Lower leg skin (tissue), 4 donors: ENCODE data around the gene CAMTA1. TPM values are rescaled to one million over a fixed set of nuclear protein-coding genes. Genes with fewer than 3 reads are reported as not detected.

Experiments used
- DNase-seq, 2 donors: peaks; one replicate each; pipeline ENCODE4 v3.0.0-alpha.2; 2019; ENCODE audit warnings: low spot score in 2 of 2
- H3K4me3 ChIP-seq: fragments of 200-600 bp; sonication (generic); 2 replicates; pipeline ENCODE4 v1.5.1; 2017; ENCODE audit warnings: mild to moderate bottlenecking, low read depth; ENCODE audit not compliant: poor library complexity, severe bottlenecking
- POLR2A ChIP-seq, 2 donors: fragments of 450-650 bp; IDR thresholded peaks; one replicate each; pipeline ENCODE4 v1.6.1; 2016 to 2017; ENCODE audit warnings: antibody characterized with exemption in 2 of 2, mild to moderate bottlenecking in 1 of 2, moderate library complexity in 1 of 2
- WGBS, 2 donors: methylation state at CpG; one replicate each; pipeline ENCODE4 v1.1.5; 2018; 5-methylcytosine and 5-hydroxymethylcytosine counted together
- intact Hi-C: fragments of 100-400 bp; cut with DNase I; formaldehyde crosslinking; loops from one replicate; pipeline ENCODE4 v1.15.0; 2023; ENCODE audit warnings: low total_unique reads
- total RNA-seq, 4 donors: library from RNA; depleted of rRNA; stranded (reverse); fragments of >200 nt; gene quantifications; one replicate each; pipeline ENCODE4 v1.1.0, GENCODE V29; 2016
- TF ChIP-seq, protein P1 (sequence below), 3 donors: fragments of 450-650 bp; IDR thresholded peaks; one replicate each; pipeline ENCODE4 v1.5.1; 2016; ENCODE audit warnings: antibody characterized with exemption in 3 of 3, mild to moderate bottlenecking in 3 of 3, moderate library complexity in 2 of 3

The CAMTA1 gene
- total RNA-seq, 4 donors from 2014 or later, result 24.4 to 52.3 (median 32.9) TPM

DNA sequence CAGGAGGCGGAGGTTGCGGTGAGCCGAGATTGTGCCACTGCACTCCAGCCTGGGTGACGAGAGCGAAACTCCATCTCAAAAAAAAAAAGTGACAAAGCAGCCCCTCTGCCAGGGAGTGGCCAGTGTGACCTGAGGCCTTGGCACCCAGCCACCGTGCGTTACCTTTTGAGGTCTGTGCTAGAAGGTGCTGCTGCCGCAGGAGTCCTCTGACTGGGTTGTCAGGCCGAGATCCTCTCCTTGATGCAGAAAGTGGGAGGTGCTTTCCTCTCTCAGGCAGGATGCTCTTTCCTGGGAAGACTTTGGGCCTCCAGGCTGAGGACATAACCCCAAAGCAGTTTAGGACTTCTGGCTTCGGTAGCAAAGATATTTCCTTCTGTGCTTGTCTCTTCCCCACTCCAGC is 705.3 kb downstream of the CAMTA1 start:
- WGBS, 2 donors, result 76 to 79% methylated on average over 10 of the region's 10 CpGs
- no peak overlapping the region for H3K4me3 ChIP-seq
- TF ChIP-seq, protein P1, sequence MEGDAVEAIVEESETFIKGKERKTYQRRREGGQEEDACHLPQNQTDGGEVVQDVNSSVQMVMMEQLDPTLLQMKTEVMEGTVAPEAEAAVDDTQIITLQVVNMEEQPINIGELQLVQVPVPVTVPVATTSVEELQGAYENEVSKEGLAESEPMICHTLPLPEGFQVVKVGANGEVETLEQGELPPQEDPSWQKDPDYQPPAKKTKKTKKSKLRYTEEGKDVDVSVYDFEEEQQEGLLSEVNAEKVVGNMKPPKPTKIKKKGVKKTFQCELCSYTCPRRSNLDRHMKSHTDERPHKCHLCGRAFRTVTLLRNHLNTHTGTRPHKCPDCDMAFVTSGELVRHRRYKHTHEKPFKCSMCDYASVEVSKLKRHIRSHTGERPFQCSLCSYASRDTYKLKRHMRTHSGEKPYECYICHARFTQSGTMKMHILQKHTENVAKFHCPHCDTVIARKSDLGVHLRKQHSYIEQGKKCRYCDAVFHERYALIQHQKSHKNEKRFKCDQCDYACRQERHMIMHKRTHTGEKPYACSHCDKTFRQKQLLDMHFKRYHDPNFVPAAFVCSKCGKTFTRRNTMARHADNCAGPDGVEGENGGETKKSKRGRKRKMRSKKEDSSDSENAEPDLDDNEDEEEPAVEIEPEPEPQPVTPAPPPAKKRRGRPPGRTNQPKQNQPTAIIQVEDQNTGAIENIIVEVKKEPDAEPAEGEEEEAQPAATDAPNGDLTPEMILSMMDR (IDR thresholded peaks at IDR 0.05), result no peak
- TF ChIP-seq POLR2A (IDR thresholded peaks at IDR 0.05), result no peak
- no peak for DNase-seq
- intact Hi-C loops, result no loop called here

DNA sequence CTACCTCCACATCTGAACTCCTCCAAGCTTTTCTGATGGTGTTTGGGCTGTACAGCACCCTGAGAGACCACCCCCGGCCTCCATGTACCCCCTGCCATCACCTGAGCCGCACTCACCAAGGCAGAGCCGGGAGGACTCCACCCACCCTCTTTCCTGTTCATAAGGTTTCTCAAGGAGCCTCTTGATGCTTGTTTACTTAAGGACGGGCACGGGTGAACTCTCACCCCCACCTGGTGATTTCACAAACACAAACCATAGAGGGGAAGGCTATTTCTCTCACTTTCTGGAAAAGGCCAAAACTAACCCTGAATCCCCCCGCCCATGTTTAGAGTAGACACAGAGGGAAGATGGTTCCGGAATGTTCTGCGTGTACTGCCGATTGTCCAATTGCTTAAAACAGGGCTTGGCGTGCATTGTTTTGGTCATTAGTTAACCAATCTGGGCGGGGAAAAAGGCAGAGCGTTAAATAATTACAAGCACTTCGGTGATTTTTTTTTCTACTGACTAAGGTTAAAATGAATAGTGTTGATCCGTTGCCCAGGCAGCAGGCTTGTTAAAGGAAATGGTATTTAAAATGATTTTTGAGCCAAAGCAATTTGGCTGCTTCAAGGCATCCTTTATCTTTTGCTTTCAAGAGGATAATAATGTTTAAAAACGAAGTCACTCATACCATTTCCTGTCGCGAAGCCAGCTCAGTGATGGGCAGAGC is 706.0 kb downstream of the CAMTA1 start:
- H3K4me3 ChIP-seq, result no peak overlapping the region
- intact Hi-C loops, result no loop called here
- TF ChIP-seq POLR2A (IDR thresholded peaks at IDR 0.05), result no peak
- TF ChIP-seq, protein P1 (IDR thresholded peaks at IDR 0.05), result no peak
- no peak for DNase-seq
- WGBS, 2 donors, result 34 to 39% methylated on average over 17 of the region's 17 CpGs

DNA sequence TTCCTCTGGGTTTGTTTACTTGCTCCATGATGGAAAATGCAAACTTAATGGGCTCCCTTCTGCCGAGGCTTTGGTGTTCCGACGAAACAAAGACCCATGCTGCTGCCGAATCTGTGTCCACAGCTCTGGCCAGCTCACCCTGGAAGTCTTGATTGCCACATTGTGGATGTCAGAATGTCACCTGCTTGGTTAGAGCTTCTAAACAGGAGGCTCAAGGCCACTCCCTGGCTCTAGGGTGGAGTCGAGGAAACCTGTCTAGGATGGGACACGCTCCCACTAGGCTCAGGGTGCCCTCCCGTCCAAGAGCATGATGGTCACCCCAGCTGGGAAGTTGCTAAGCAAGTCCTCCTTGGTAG is 706.5 kb downstream of the CAMTA1 start:
- TF ChIP-seq POLR2A (IDR thresholded peaks at IDR 0.05), result no peak
- TF ChIP-seq, protein P1 (IDR thresholded peaks at IDR 0.05), result no peak
- no peak overlapping the region for H3K4me3 ChIP-seq
- WGBS, 2 donors, result 23 to 24% methylated on average over 5 to 7 of the region's 7 CpGs
- intact Hi-C loops, result no loop called here
- DNase-seq, result no peak

DNA sequence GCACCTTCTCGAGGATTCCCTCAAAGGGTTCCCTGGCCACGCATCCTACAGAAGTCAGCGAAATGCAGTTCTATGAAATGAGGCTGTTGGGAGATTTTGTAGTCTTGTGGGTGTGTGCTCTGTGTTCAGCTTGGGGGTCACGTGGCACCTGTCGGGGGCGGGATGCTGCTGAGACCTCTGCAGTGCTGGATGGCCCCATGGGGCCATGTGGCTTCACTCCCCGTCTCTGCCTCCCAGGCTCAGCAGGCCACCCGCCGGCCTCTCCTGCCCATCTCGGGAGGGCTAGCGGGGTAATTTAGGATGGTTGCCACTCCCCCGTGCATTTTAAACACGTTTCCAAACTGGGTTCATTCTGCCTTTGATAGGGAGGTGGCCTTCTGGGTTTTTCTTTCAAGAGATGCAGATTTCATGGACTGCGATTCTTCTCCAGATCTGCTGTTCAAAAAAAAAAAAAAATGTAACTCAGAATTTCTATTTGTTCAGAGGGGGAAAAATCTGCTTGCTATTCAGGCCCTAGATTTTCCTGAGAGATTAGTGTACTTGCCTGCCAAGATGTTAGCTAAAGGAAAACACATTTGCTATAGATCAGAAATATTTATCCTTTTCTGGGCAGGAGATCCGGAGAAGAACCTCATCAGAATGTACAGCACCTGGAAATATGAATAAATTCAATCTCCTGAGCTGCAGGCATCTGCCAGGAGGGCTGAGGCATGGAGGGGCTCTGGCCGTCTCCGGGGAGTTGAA is 708.6 kb downstream of the CAMTA1 start:
- TF ChIP-seq, protein P1 (IDR thresholded peaks at IDR 0.05), result no peak
- TF ChIP-seq POLR2A (IDR thresholded peaks at IDR 0.05), result no peak
- DNase-seq, result no peak
- WGBS, 2 donors, result 63 to 67% methylated on average over 17 of the region's 17 CpGs
- H3K4me3 ChIP-seq, result no peak overlapping the region
- intact Hi-C loops, result no loop called here

DNA sequence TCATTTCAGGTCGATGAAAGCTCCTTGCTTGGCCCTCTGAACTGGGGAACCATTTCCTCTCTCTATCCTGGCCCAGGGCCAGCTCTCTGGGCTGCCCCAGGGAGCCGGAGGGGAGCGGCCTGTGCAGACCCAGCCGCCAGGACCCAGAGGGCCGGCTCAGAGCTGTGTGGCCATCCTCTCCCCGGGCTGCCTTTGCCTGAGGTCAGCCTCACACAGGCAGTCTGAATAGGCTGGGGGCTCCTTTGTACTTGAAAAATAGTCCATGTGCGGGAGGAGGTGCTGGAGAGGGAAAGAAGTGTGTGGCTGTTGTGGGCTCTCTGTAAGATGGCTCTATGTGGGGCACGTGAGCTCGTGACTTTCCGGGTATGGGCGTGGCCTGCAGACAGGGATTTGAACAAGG is 710.7 kb downstream of the CAMTA1 start:
- intact Hi-C loops, result no loop called here

More for the DNA sequence above, 710.7 kb downstream of the CAMTA1 start:
- no peak for DNase-seq
- no peak overlapping the region for H3K4me3 ChIP-seq
- TF ChIP-seq POLR2A (IDR thresholded peaks at IDR 0.05), result no peak
- TF ChIP-seq, protein P1 (IDR thresholded peaks at IDR 0.05), result no peak
- whole genome bisulfite sequencing, 2 donors, result 45 to 49% methylated on average over 11 of the region's 11 CpGs
